Fibroblast of skin of abdomen (primary cell): Measurements from ENCODE around the gene STARD10.

ENCODE experiments used
- DNase-seq: peaks from one replicate; pipeline ENCODE4 v3.0.0-alpha.2; 2013

STARD10 gene

DNA sequence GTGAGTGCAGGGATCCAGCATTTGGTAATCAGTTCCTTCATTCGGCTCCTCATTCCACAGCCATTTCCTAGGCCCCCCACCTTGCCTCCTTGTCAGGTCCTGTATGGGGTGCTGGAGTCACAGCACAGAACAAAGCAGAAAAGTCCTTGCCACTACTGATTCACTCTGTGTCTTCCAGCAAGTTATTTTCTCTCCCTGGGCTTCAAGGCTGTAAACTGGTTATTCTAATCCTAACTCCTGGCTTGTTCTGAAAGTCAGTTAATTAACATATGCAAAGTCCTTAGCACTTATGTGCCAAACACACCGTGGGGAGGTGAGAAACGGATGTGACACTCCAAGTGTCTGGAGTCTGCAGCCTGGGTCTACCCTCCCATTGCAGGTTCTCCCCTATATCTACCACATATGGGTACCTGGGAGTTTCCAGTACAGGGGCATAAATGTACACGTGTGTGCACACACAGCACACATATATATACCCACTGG lies 89.0 kb downstream of the STARD10 start:
- no peak for DNase-seq
